Hematopoietic multipotent progenitor cell treated with erythropoietin and hydrocortisone succinate and interleukin-3 and kit ligand, for 17 days (in vitro differentiated cells): Measurements from ENCODE around the gene KAT6B.

Experiments
- DNase-seq: peaks from one replicate; pipeline ENCODE4 v3.0.0-alpha.2; 2015; ENCODE audit warnings: low spot score

Gene KAT6B

GRCh38 chr10:74987339-74988053 is 161.1 kb downstream of the KAT6B start:
- DNase-seq = no peak

- DNase-seq = no peak
These were observed 161.8 kb downstream of the KAT6B start for GRCh38 chr10:74988054-74988775.

GRCh38 chr10:74988832-74989561 is 162.6 kb downstream of the KAT6B start:
- DNase-seq = no peak

GRCh38 chr10:74991435-74991834 is 165.0 kb downstream of the KAT6B start:
- no peak for DNase-seq

- no peak for DNase-seq
These were observed 165.7 kb downstream of the KAT6B start for GRCh38 chr10:74992068-74992467.

GRCh38 chr10:74993649-74994048 is 167.2 kb downstream of the KAT6B start:
- DNase-seq = no peak

GRCh38 chr10:74994854-74995253 is 168.5 kb downstream of the KAT6B start:
- DNase-seq = no peak

- no peak for DNase-seq
These were observed 169.4 kb downstream of the KAT6B start for GRCh38 chr10:74995806-74996205.

- no peak for DNase-seq
These were observed 170.8 kb downstream of the KAT6B start for GRCh38 chr10:74997163-74997562.

GRCh38 chr10:75000748-75001321 is 174.4 kb downstream of the KAT6B start:
- DNase-seq = no peak

- no peak for DNase-seq
These were observed 175.4 kb downstream of the KAT6B start for GRCh38 chr10:75001715-75002350.

- DNase-seq = no peak
These were observed 175.9 kb downstream of the KAT6B start for GRCh38 chr10:75002351-75002725.

- DNase-seq = no peak
These were observed 176.7 kb downstream of the KAT6B start for GRCh38 chr10:75002967-75003594.

GRCh38 chr10:75003891-75004290 is 177.5 kb downstream of the KAT6B start:
- DNase-seq = no peak

- no peak for DNase-seq
These were observed 181.2 kb downstream of the KAT6B start for GRCh38 chr10:75007646-75008045.

- DNase-seq = no peak
These were observed 182.6 kb downstream of the KAT6B start for GRCh38 chr10:75008952-75009351.

- no peak for DNase-seq
These were observed 183.0 kb downstream of the KAT6B start for GRCh38 chr10:75009426-75009825.

GRCh38 chr10:75010373-75010772 is 184.0 kb downstream of the KAT6B start:
- DNase-seq = no peak

- DNase-seq = no peak
These were observed 184.8 kb downstream of the KAT6B start for GRCh38 chr10:75011221-75011620.

GRCh38 chr10:75012471-75012870 is 186.1 kb downstream of the KAT6B start:
- no peak for DNase-seq

- DNase-seq = no peak
These were observed 186.6 kb downstream of the KAT6B start for GRCh38 chr10:75013007-75013406.

- DNase-seq = no peak
These were observed 187.1 kb downstream of the KAT6B start for GRCh38 chr10:75013522-75013921.
